ENCODE measurements around the gene VTN.

VTN gene

GRCh38 chr17:28345419-28346198 lies 24.5 kb downstream of the VTN start:
- H3K4me3 ChIP-seq (replicated peaks; ENCODE audit: low read depth, low read length) = no peak overlapping the region
- no peak for TF ChIP-seq CTCF (IDR thresholded peaks at IDR 0.05; ENCODE audit: low read depth, low read length, missing control alignments)
- no peak for DNase-seq (ENCODE audit: extremely low read depth, low read depth)

GRCh38 chr17:28344435-28344901 lies 25.6 kb downstream of the VTN start:
- no peak overlapping the region for H3K4me3 ChIP-seq (replicated peaks; ENCODE audit: low read depth, low read length)
- no peak for TF ChIP-seq CTCF (IDR thresholded peaks at IDR 0.05; ENCODE audit: low read depth, low read length, missing control alignments)
- no peak for DNase-seq (ENCODE audit: extremely low read depth, low read depth)

GRCh38 chr17:28344011-28344410 lies 26.1 kb downstream of the VTN start:
- no peak for DNase-seq (ENCODE audit: extremely low read depth, low read depth)
- no peak for TF ChIP-seq CTCF (IDR thresholded peaks at IDR 0.05; ENCODE audit: low read depth, low read length, missing control alignments)
- no peak overlapping the region for H3K4me3 ChIP-seq (replicated peaks; ENCODE audit: low read depth, low read length)

GRCh38 chr17:28343491-28343932 lies 26.6 kb downstream of the VTN start:
- no peak overlapping the region for H3K4me3 ChIP-seq (replicated peaks; ENCODE audit: low read depth, low read length)
- TF ChIP-seq CTCF (IDR thresholded peaks at IDR 0.05; ENCODE audit: low read depth, low read length, missing control alignments) = no peak
- DNase-seq (ENCODE audit: extremely low read depth, low read depth) = no peak

GRCh38 chr17:28342313-28342712 lies 27.8 kb downstream of the VTN start:
- no peak for TF ChIP-seq CTCF (IDR thresholded peaks at IDR 0.05; ENCODE audit: low read depth, low read length, missing control alignments)
- H3K4me3 ChIP-seq (replicated peaks; ENCODE audit: low read depth, low read length) = no peak overlapping the region
- no peak for DNase-seq (ENCODE audit: extremely low read depth, low read depth)

GRCh38 chr17:28341516-28341915 lies 28.6 kb downstream of the VTN start:
- no peak for TF ChIP-seq CTCF (IDR thresholded peaks at IDR 0.05; ENCODE audit: low read depth, low read length, missing control alignments)
- DNase-seq (ENCODE audit: extremely low read depth, low read depth) = no peak
- H3K4me3 ChIP-seq (replicated peaks; ENCODE audit: low read depth, low read length) = no peak overlapping the region

Data from HFF-Myc (cell line).